Stimulated activated CD4-positive, alpha-beta T cell treated with anti-CD3 and anti-CD28 coated beads, Interleukin-15, amount 100 ng/mL, for 48 hours (primary cell): ENCODE results near the gene PNPLA5.
"Not testable (repeated sequence)": the region's sequence is repeated elsewhere in the genome, so short reads cannot be mapped to it uniquely, and the experiment has no call there.

ENCODE experiments used
- DNase-seq, 2 donors: peaks; one replicate each; pipeline ENCODE4 v3.0.0-alpha.2; 2020; ENCODE audit warnings: low read depth in 2 of 2

The PNPLA5 gene, protein sequence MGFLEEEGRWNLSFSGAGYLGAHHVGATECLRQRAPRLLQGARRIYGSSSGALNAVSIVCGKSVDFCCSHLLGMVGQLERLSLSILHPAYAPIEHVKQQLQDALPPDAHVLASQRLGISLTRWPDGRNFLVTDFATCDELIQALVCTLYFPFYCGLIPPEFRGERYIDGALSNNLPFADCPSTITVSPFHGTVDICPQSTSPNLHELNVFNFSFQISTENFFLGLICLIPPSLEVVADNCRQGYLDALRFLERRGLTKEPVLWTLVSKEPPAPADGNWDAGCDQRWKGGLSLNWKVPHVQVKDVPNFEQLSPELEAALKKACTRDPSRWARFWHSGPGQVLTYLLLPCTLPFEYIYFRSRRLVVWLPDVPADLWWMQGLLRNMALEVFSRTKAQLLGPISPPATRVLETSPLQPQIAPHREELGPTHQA

DNA sequence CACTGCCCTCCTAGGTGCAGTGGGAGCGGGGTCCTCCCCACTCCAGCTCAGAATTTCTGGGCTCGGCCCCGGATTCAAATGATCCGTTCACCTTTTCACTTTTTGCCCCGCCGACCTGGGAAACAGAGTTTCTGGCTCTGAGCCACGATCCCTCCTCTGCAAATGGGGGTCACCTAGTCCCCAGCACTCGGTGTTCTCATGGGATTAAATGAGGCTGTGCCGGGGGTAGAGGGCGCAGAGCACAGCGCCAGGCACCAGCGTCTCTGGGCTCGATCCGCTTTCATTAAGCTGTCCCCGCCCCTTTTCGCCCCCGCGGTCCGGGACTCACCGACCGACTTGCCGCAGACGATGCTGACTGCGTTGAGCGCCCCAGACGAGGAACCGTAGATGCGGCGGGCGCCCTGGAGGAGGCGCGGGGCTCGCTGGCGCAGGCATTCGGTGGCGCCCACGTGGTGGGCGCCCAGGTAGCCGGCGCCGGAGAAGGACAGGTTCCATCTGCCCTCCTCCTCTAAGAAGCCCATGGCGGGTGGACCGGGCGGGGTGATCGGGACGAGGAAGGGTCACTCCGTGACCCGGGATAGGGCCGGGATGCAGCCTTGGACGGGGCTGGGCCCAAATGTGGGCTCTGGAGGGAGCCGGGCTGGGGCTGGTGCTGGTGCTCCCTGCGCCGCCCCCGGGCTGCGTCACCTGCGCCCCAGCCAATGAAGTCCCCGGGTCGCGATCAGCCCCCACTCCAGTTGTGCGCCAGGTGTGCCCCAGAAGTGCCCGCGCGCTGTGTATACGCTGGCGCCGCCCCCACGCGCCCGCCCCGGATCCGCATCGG is at the start of gene PNPLA5:
PNPLA5 (minus strand) TSS at position 654 of the 823 bp plus-strand sequence; CDS start at position 521, 133 bp downstream.
- peak in 1 of 2 donors; percentile 35 for DNase-seq

DNA sequence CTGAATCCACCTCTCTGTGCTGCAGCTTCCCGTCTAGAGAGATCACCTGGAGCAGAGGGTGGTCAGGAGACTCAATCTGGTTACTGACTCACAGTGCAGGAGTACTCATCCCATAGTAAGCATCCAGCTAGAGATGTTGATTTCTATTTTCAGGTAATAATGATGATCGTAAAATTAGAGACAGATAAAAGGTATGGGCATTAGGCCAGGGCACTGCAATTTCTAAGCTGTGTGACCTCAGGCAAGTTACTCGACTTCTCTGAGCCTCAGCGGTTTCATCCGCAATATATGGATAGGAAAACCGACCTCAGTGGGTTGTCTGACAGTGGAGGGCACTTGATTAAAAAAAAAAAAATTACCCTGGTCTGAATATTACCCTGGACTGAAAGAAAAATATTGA is 49.6 kb upstream of the PNPLA5 start:
- DNase-seq: no peak

DNA sequence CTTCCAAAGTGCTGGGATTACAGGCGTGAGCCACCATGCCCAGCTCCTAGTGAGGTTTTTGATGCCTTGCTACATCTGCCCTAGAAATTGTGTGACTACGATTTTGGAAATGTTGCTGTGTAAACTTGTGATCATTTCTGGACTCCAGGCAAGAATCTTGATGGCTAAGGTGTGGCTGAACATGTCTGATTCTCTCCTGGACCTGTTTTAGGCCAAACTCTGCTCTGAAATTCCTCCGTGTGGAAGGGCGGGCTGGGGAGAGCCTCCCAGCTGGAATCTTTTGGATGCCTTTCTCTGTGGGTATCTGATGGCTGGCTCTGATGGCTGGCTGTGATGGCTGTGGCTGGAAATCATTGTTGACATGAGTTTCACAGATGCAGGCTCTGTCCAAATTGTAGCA is 40.0 kb upstream of the PNPLA5 start:
- no peak for DNase-seq

DNA sequence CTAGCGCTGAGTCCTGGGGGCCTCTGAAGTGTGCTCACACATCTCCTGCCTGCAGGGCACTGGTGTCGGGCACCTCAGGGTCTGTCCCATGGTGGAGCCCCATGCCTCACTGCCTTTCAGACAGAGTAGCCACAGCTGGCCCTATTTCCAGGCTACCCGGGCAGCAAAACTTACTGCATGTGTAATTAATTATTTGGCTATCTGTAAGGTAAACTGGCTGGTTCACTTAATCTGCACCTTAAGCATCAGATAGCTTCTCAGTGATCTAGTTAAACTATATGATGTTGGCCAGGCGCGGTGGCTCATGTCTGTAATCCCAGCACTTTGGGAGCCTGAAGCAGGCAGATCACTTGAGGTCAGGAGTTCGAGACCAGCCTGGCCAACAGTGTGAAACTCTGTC is 37.1 kb upstream of the PNPLA5 start:
- no peak for DNase-seq

DNA sequence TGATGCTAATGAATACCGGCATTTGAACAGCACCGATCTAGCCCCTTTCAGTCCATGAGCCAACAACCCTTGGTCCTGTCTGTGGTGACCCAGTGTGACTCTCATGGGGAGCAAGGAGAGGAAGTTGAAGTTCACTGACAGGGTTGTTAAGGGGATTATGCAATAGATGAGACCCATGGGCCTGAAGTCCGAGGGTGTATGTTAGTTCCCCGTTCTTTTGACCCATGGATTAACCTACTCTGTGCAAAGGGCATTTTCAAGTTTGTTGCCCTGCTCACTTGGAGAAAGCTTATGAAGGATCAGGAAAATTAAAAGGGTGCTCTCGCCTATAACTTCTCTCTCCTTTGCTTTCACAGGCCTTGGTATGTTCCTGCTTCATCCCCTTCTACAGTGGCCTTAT is 36.7 kb upstream of the PNPLA5 start:
- no peak for DNase-seq

DNA sequence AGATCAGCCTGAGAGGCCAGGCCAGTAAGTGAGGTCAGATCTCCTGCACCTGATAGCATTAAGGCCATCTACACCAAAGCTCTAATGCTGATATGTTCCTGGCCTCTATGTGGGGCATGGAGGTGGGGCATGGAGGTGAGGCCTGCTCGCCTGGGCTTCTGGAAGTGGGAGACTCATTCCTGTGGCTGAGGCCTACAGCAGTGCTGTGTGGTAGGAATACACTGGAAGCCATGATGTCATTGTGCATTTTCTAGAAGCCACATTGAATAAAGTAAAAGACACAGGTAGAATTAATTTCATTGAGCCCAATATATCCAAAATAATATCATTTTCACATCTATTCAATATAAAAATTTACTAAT is 34.5 kb upstream of the PNPLA5 start:
- DNase-seq: no peak

DNA sequence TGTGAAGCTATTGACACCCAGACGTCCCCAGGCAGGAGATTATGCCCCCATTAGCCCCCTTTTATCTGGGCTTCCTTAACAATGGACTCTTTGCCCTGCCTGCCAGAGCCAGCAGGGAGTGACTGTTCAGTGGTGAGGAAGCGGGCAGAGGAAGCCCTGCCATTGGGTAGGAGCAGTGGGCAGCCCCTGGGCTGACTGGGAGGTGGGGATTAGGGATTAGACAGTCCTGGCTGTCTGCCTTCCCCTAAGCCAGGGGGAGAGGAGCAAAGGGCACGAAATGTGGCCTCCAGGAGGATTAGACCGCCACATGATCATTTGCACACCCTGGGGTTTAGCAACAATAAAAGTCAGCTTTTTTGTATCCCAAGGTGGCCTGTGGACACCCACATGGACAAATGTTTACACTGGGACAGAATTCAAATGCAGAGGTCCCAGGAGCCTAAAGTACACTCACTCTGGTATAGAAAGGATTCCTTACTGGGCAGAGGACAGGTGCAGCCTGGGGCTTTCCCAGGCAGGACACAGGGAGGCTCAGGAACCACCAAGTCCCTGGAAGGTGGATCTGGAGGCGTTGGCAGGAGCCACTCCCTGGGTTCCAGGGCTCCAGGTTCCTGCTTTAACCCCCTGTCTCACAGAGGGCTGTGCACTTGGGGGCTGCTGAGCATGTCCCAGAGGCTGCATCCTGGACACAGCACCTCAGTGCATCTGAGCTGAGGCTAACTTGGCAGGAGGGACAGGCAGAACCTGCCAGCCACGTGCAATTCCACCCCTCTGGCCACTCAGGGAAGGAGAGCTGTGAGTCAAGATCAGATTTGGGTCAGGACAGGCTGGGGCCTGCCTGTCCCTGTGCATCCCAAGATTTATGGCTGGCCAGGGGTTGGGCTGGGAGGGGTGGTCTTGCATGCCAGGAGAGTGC is 33.9 kb upstream of the PNPLA5 start:
- no peak for DNase-seq

DNA sequence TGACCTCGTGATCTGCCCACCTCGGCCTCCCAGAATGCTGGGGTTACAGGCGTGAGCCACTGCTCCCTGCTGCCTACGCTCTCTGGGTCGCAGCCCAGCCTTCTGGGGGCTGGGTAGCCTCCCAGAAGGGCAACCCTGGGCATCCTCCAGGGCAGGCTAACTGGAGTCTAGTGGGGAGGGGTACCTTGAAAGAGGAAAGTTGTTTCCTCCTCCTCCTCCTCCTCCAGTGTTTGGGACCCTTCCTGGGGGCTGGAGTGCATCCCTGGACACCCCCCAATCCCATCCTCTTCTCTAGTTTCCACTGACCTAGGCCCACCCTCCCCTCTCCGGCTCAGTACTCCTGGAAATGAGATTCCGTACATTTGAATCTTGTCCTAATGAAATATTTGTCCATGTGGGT is 33.1 kb upstream of the PNPLA5 start:
- DNase-seq: no peak

DNA sequence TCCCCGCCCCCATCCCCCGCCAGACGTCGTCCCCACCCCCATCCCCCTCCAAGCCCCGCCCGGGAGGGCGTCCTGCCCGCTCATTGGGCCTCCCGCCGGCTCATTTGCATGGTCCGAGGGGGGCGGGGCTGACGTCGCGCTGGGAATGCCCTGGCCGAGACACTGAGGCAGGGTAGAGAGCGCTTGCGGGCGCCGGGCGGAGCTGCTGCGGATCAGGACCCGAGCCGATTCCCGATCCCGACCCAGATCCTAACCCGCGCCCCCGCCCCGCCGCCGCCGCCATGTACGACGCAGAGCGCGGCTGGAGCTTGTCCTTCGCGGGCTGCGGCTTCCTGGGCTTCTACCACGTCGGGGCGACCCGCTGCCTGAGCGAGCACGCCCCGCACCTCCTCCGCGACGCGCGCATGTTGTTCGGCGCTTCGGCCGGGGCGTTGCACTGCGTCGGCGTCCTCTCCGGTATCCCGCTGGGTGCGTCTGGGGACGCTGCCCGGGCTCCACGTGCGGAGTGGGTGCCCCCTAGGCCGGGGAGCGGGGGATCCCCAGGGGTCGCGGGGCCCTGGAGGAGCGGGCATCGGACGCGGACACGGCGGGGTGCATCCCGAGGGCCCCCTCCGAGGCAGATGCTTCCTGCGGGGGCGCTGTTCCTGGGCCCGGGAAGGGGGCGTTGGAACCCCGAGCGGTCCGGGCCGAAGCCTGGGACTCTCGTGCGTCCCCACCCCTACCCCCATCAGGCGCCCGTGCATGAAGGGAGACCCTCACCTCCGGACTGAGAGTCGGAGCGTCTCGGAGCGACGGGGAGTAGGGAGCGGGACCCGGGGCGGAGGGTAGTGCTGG is 32.0 kb upstream of the PNPLA5 start, which contains the start of gene PNPLA3:
PNPLA3 (plus strand) TSS at position 175 of the 834 bp plus-strand sequence; CDS start at position 282, 107 bp downstream.
- DNase-seq: peak; percentile 49 to 69

DNA sequence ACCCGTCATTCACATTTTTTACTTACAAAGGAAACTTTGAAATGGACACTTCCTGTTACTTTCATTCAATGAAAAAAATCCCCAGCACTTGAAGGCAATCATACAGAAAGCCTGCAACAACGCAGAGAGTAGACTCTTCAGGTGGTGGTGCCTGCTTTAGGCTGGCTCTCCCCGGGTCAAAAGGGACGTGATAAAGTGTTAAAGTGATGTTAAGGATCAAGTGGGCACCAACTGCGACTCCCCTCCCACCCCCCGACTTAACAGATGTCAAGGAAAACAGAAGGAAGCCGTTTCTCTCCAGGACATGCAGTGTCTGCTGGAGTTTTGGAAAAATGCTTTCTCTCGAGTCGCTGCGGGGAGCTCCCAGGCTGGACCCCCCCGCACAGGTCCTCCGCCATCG is 31.4 kb upstream of the PNPLA5 start:
- DNase-seq: no peak

DNA sequence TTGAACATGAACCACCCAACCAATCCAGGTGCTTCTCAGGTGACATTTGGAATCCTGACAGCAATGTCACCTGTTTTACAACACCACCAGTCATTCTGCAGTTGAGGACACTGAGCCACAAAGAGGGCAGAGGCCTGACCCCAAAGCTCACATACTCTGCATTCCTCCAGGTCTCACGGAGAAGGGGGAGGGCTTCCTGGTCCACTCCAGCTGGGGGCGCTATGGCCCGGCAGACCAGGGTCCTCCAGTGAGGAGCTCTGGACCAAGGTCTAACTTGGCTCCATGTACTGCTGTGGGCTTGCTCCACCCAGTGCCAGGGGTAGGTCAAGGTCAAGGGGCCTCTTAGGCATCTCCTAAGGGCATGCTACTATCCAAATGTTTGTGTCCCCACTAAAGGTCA is 30.3 kb upstream of the PNPLA5 start:
- DNase-seq: no peak

DNA sequence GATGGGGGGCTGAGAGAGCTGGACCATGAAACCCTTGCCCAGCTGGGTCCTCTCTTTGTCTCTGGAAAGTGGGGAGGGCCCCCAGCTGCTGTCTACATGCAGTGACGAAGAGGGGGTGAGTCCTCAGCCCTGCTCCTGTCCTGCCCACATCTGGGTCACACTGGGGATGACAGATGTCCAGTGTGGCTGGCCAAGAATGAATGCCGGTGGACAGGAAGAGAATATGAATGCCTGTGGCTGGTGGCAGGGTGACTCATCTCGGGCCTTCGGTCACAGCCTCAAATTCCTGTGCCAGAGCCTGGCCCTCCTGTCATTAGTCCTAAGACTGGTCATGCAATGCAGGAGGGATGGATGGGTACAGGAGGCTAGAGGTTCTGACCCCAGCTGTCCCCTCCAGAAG is 29.6 kb upstream of the PNPLA5 start:
- no peak for DNase-seq

DNA sequence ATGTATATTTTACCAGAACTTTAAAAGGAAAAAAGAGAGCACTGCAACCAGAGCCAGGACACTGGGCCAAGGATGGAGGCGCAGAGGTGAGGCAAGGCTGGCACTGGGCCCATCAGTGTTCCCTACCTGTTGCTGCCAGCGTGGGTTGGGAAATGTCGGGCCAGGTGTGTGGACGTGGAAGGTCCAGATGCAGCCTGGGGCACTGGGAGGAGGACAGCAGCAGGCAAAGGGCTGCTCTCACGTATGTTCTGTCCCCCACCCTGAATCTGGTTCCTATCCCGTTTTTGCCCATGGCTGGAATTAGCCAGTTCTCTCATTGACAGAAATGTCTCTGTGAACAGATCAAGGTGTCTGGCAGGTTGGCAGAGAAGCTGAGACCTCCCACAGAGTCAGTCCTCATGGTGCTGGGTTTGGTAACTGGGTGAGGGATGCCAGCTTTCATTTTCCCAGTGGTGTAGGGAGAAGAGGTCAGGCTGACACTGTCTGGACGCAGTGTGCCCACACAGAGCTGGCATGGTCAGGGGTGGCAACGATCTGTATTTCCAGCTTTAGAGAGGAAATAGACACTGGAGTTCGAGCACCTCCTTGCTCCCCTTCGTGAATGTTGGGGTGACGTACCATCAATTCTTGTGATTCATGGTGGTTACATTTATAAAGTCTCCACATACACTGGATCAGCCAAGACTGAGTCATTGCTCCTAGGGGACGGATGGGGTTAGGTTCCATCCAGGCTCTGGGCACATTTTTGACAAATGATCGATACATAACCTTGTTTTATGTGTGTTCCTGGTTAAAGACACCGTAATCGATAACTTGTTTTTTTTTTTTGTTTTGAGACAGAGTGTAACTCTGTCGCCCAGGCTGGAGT is 27.5 kb upstream of the PNPLA5 start:
- DNase-seq: no peak

DNA sequence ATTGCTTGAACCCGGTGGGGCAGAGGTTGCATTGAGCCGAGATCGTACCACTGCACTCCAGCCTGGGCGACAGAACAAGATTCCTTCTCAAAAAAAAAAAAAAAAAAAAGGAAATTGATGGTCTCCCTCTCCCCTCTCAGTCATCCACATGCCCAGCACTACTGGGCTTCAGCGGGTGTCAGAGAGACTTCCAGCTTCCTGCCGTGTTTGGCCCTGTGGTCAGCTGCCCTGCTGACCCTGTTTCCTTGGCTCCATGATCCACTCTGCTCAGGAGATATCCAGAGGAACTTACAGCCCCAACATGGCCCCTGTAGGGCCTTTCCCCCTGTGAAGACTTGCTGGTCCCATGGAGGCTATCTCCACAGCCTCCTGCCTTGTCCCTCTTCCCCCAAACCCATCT is 25.7 kb upstream of the PNPLA5 start:
- no peak for DNase-seq

DNA sequence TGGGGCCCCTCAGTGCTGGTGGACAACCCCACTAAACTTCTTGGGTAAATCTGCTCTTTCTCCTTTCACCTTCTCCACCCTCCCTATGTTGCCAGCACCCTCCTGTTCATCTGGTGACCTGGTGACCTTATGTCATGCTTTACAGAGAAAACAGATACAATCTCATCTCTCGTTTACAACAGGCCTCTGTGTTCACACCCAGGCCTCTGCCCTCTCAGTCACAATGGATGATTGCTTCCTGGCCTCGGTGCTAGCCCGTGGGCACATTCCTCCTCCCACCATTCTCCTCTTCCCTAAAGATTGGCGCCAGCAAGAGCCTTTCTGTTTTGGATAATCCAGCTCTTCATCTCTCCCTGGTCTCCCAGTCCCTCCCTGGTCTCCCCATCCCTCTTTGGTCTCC is 19.5 kb upstream of the PNPLA5 start:
- DNase-seq: no peak

DNA sequence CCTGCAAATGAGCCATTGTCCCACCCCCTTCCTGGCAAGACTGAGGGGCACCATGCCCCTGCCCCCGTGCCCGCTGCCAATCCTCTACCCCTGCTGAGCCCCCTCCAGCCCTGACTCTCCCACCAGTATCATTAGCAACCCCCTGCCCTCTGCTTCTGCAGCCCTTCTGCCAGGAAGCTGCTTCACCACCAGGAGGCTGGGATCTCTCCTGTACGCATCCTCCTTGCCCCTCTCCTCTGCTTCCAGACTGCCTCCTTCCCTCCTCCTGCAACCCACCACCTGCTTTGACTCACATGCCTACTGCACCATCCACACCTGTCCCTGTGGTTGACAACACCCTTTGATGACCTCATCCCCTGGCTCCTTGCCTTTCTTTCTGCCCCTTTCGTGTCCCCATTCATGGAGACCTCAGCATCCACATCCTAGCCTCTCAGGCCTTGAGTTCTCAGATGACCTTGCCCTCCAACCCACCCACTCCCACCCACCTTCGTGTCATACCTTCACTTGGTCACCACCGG is 18.4 kb upstream of the PNPLA5 start:
- no peak for DNase-seq

DNA sequence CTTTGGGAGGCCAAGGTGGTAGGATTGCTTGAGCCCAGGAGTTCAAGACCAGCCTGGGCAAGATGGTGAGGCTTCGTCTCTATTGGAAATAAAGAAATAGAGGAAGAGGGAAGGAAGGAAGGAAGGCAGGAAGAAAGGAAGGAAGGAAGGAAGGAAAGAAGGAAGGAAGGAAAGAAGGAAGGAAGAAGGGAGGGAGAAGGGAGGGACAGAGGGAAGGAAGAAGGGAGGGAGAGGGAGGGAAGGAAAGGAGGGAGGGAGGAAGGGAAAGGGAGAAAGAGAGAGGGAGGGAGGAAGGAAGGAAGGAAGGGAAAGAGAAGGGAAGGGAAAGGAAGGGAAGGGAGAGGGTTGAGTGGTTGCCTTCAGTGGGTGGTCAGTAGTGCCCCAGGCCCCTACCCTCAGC is 17.9 kb upstream of the PNPLA5 start:
- DNase-seq: no peak

DNA sequence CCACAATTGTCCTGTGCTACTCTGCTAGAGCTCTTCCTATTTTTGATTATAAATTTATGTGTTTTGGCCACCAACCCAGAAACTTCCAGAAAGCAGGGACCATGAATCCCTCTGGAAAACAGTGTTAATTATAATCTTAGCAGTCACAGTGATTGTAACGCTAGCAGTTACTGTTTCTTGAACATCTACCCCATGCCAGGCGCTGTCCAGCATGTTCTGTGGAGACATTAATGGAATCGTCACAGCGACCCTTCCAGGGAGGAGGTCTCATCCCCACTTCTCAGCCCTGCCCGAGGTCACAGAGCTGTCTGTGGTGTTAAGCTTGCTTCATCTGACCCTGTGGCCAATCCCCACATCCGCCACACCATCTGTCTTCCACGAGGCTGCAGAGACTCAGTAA is 13.9 kb upstream of the PNPLA5 start:
- no peak for DNase-seq

DNA sequence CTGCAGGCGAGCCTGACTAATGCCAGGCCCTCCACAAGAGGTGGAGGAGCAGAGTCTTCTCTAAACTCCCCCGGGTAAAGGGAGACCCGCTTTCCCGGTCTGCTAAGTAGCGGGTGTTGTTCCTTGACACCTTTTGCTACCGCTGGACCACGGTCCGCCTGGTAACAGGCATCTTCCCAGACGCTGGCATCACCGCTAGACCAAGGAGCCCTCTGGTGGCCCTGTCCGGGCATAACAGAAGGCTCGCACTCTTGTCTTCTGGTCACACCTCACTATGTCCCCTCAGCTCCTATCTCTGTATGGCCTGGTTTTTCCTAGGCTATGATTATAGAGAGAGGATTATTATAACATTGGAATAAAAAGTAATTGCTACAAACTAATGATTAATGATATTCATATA is 12.6 kb upstream of the PNPLA5 start:
- DNase-seq: not testable (repeated sequence)

DNA sequence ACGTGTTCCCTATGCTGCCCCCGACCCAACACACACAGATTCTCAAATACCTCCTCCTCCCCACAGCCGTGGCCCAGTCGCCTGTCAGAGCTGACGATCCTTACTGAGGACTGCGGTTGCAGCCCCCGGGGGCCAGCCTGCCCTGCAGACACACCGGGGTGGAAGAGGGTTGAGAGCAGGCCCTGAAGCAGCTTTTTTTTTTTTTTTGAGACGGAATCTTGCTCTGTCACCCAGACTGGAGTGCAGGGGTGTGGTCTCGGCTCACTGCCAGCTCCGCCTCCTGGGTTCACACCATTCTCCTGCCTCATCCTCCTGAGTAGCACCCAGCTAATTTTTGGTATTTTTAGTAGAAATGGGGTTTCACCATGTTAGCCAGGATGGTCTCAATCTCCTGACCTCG is 11.2 kb upstream of the PNPLA5 start:
- not testable (repeated sequence) for DNase-seq
